OCI-LY7 (cell line): ENCODE results near the gene NKAIN2. TPM values are rescaled to one million over a fixed set of nuclear protein-coding genes. Genes with fewer than 3 reads are reported as not detected.

Source experiments
- BruUV-seq: library from RNA; stranded (reverse); fragments of 400-500 nt; replicated peaks from 2 replicates; lab custom pipeline; 2021; lab: Mats Ljungman, UMichigan
- CTCF ChIA-PET: fragments of 300-600 bp; sonication (Branson Sonifier 250); formaldehyde crosslinking; loops from one replicate; lab custom pipeline; 2022; ENCODE audit warnings: antibody characterized with exemption; ENCODE audit not compliant: unreplicated experiment; lab: Charles Lee
- POLR2A ChIA-PET: fragments of 300-600 bp; sonication (Branson Sonifier 250); formaldehyde crosslinking; loops from one replicate; lab custom pipeline; 2022; ENCODE audit warnings: antibody characterized with exemption; lab: Charles Lee
- DNase-seq: peaks from one replicate; pipeline ENCODE4 v3.0.0-alpha.2; 2015; ENCODE audit warnings: low spot score
- H2AFZ ChIP-seq: fragments of 200-600 bp; sonication (generic), shearing (Covaris generic); 2 replicates; pipeline ENCODE4 v1.6.1; 2014; ENCODE audit warnings: mild to moderate bottlenecking, antibody characterized with exemption, low read length, moderate library complexity
- H3K27ac ChIP-seq: fragments of 200-600 bp; sonication (generic); 2 replicates; pipeline ENCODE4 v1.5.1; 2014; ENCODE audit warnings: mixed run types, low read depth, mild to moderate bottlenecking, moderate library complexity, low read length, inconsistent platforms; ENCODE audit not compliant: poor library complexity, severe bottlenecking
- H3K36me3 ChIP-seq: fragments of 200-600 bp; sonication (generic); 2 replicates; pipeline ENCODE4 v1.6.1; 2014; ENCODE audit warnings: mild to moderate bottlenecking, antibody characterized with exemption, low read length, moderate library complexity, mixed read lengths; ENCODE audit not compliant: insufficient read depth
- H3K4me1 ChIP-seq: fragments of 200-600 bp; sonication (generic); 2 replicates; pipeline ENCODE4 v1.5.1; 2014; ENCODE audit warnings: mild to moderate bottlenecking, low read length; ENCODE audit not compliant: insufficient read depth, poor library complexity, severe bottlenecking
- H3K4me2 ChIP-seq: fragments of 200-600 bp; sonication (generic); 2 replicates; pipeline ENCODE4 v1.6.1; 2014; ENCODE audit warnings: mild to moderate bottlenecking, low read length
- H3K4me3 ChIP-seq: fragments of 200-600 bp; sonication (generic); 2 replicates; pipeline ENCODE4 v1.5.1; 2014; ENCODE audit warnings: mild to moderate bottlenecking, low read depth, low read length; ENCODE audit not compliant: poor library complexity, severe bottlenecking
- H3K79me2 ChIP-seq: fragments of 200-600 bp; sonication (generic); 2 replicates; pipeline ENCODE4 v1.6.1; 2016; ENCODE audit warnings: low read depth, mild to moderate bottlenecking, low read length, moderate library complexity, mixed read lengths; ENCODE audit not compliant: insufficient read depth
- H3K9me2 ChIP-seq: fragments of 200-600 bp; sonication (generic); 2 replicates; pipeline ENCODE4 v1.6.1; 2016; ENCODE audit warnings: mild to moderate bottlenecking, low read length, mixed read lengths; ENCODE audit not compliant: insufficient read depth
- H3K9me3 ChIP-seq: fragments of 200-600 bp; sonication (generic); 2 replicates; pipeline ENCODE4 v1.6.1; 2014; ENCODE audit warnings: mild to moderate bottlenecking, mixed run types, low read length, mixed read lengths
- H4K20me1 ChIP-seq: fragments of 200-600 bp; sonication (generic); 2 replicates; pipeline ENCODE4 v1.6.1; 2014; ENCODE audit warnings: mild to moderate bottlenecking, antibody characterized with exemption, low read length, moderate library complexity, mixed read lengths; ENCODE audit not compliant: insufficient read depth
- CTCF ChIP-seq: fragments of 200-600 bp; sonication (generic); conservative IDR thresholded peaks from 2 replicates; pipeline ENCODE4 v1.5.1; 2014; ENCODE audit warnings: mild to moderate bottlenecking, antibody characterized with exemption, low read length, moderate library complexity, mixed read lengths
- EZH2phosphoT487 ChIP-seq: fragments of 200-600 bp; sonication (generic); IDR thresholded peaks from 2 replicates; pipeline ENCODE4 v1.6.1; 2018; ENCODE audit warnings: low read depth, borderline replicate concordance, mild to moderate bottlenecking, mixed run types, antibody characterized with exemption, low read length, moderate library complexity, mixed read lengths
- intact Hi-C: fragments of 100-400 bp; cut with micrococcal nuclease; formaldehyde crosslinking; loops from one replicate; pipeline ENCODE4 v1.10.0; 2022; ENCODE audit not compliant: unreplicated experiment
- total RNA-seq, 2 experiments: library from RNA; depleted of rRNA in 1 of 2; stranded (reverse); fragments of >200 nt in 1 of 2; shearing (Covaris generic) in 1 of 2; gene quantifications; 2 replicates each; pipeline ENCODE4 v1.2.3, GENCODE V29; 2014 to 2022

The NKAIN2 gene
- total RNA-seq, 2 experiments from 2014 or later = not detected

DNA sequence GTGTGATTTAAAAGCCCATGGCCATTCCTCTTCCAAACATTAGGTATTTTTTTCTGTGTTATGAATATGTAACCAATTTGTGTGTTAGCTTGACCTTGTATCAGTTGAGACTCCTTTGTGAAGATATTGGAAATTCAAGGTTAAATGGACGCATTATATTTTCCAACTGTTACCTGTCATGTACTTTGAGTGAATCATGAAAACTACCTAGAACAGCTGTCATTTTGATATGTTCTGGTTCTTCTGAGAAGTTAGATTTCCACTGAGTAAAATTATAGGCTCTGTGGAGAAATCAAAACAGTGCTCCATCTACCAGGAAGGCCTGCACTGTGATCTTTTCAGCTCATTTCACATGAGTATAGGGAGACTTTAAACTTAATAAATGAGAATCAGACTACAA lies 470.0 kb downstream of the NKAIN2 start:
- Histone ChIP-seq H3K9me2 (no peaks in the 10 kb centered on the region), H3K4me3 (no peak overlapping the region), H3K27ac (no peak overlapping the region), H2AFZ (no peak overlapping the region), H3K9me3 (no peaks in the 10 kb centered on the region), H3K4me2 (no peak overlapping the region), H4K20me1 (no peaks in the 10 kb centered on the region; the same call in 1 of the 2 replicates), H3K4me1 (no peaks in the 10 kb centered on the region), H3K79me2 (no peaks in the 10 kb centered on the region), H3K36me3 (no peaks in the 10 kb centered on the region)
- CTCF ChIA-PET = no interaction called here
- TF ChIP-seq EZH2phosphoT487 (no peak), CTCF (no peak)
- DNase-seq = no peak
- BruUV-seq = no TSS peak
- intact Hi-C loops = no loop called here
- POLR2A ChIA-PET = interaction anchor here (0.7 kb wide), 1 partner anchor 1138 kb away, joined by 3 read pairs; no protein-coding TSS in a partner anchor

GRCh38 chr6:124282541-124282940 lies 478.9 kb downstream of the NKAIN2 start:
- Histone ChIP-seq H2AFZ (no peak overlapping the region), H3K4me2 (no peak overlapping the region), H3K4me3 (no peak overlapping the region), H3K9me2 (no peaks in the 10 kb centered on the region), H3K9me3 (no peaks in the 10 kb centered on the region), H3K79me2 (no peaks in the 10 kb centered on the region), H4K20me1 (no peaks in the 10 kb centered on the region), H3K27ac (no peak overlapping the region), H3K36me3 (no peaks in the 10 kb centered on the region), H3K4me1 (no peaks in the 10 kb centered on the region)
- ChIA-PET CTCF (no interaction called here), POLR2A (no interaction called here)
- no peak for DNase-seq
- BruUV-seq = no TSS peak
- intact Hi-C loops = no loop called here
- TF ChIP-seq EZH2phosphoT487 (no peak), CTCF (no peak)

- DNase-seq = no peak
- BruUV-seq = no TSS peak
- no peaks in the 10 kb centered on the region for H3K4me1 ChIP-seq
- no peaks in the 10 kb centered on the region for H3K9me3 ChIP-seq
- ChIA-PET POLR2A (no interaction called here), CTCF (no interaction called here)
- no peak overlapping the region for H2AFZ ChIP-seq
- no peaks in the 10 kb centered on the region for H4K20me1 ChIP-seq
- no peak overlapping the region for H3K4me2 ChIP-seq
- no peaks in the 10 kb centered on the region for H3K79me2 ChIP-seq
- no peak for TF ChIP-seq EZH2phosphoT487
- TF ChIP-seq CTCF = no peak
- H3K36me3 ChIP-seq = no peaks in the 10 kb centered on the region
- no peaks in the 10 kb centered on the region for H3K9me2 ChIP-seq
- no peak overlapping the region for H3K27ac ChIP-seq
- intact Hi-C loops = no loop called here
- H3K4me3 ChIP-seq = no peak overlapping the region
Measured at GRCh38 chr6:124283486-124283885, 479.8 kb downstream of the NKAIN2 start.
